HepG2 (cell line): Measurements from ENCODE around the gene GRHL1. TPM values are rescaled to one million over a fixed set of nuclear protein-coding genes. Genes with fewer than 3 reads are reported as not detected.

Source experiments
- ATAC-seq: fragments of 200-7000 bp; cut with Tn5 transposase; 3 replicates; pipeline ENCODE4 v1.9.1; 2020; ENCODE audit warnings: mild to moderate bottlenecking, moderate library complexity
- BruUV-seq: library from RNA; stranded (reverse); fragments of 400-500 nt; replicated peaks from 2 replicates; lab custom pipeline; 2021; lab: Mats Ljungman, UMichigan
- CTCF ChIA-PET: fragments of 300-600 bp; formaldehyde crosslinking; extraction: SDS; loops from one replicate; lab custom pipeline; 2021; ENCODE audit warnings: low total read pairs, inconsistent platforms, low intra/inter-chr PET ratio; lab: Yijun Ruan, JAX
- POLR2A ChIA-PET: fragments of 350-600 bp; sonication (Branson Sonifier 250); formaldehyde crosslinking; loops from one replicate; lab custom pipeline; 2020; ENCODE audit warnings: antibody characterized with exemption, inconsistent platforms; lab: Yijun Ruan, JAX
- DNase-seq: peaks from one replicate; pipeline ENCODE4 v3.0.0-alpha.2; 2015; ENCODE audit warnings: low spot score
- FAIRE-seq: peaks from 3 replicates; lab custom pipeline; 2011; peaks lifted over from hg19 to GRCh38; lab: Jason Lieb, UNC
- H2AFZ ChIP-seq: one replicate; pipeline ENCODE4 v1.6.1; 2011; ENCODE audit warnings: low read length, inconsistent platforms
- H3K27ac ChIP-seq: fragments of 300-600 bp; 3 replicates; pipeline ENCODE4 v1.8.0; 2011; ENCODE audit warnings: mixed run types, mild to moderate bottlenecking, mixed read lengths, low read length, inconsistent platforms; ENCODE audit not compliant: insufficient read depth; ENCODE audit errors: extremely low read length
- H3K27me3 ChIP-seq, 2 experiments: fragments of 200-600 bp in 1 of 2; 2 replicates in 1 of 2; 3 replicates in 1 of 2; pipeline versions ENCODE4 v1.6.0 to v1.8.0; 2011; ENCODE audit warnings: low read length in 2 of 2, mild to moderate bottlenecking in 2 of 2, moderate library complexity in 2 of 2, inconsistent platforms in 1 of 2; ENCODE audit not compliant: insufficient read depth in 2 of 2, control insufficient read depth in 1 of 2
- H3K36me3 ChIP-seq, 2 experiments: fragments of 200-600 bp in 1 of 2; replicated peaks in 1 of 2; 2 replicates in 1 of 2; 3 replicates in 1 of 2; pipeline versions ENCODE4 v1.5.1 to v1.8.0; 2011; ENCODE audit warnings: low read length in 2 of 2, inconsistent platforms in 1 of 2; ENCODE audit not compliant: insufficient read depth in 2 of 2, control insufficient read depth in 1 of 2
- H3K4me1 ChIP-seq: 2 replicates; pipeline ENCODE4 v1.5.1; 2012; ENCODE audit warnings: low read length, inconsistent platforms; ENCODE audit not compliant: insufficient read depth
- H3K4me2 ChIP-seq: 2 replicates; pipeline ENCODE4 v1.6.0; 2011; ENCODE audit warnings: low read depth, low read length, inconsistent platforms
- H3K4me3 ChIP-seq, 3 experiments: fragments of 200-600 bp in 1 of 3; sonication (generic), shearing (Covaris generic) in 1 of 3; replicated peaks in 1 of 3; 2 replicates each; pipeline ENCODE4 v1.5.1; 2011 to 2016; ENCODE audit warnings: low read length in 3 of 3, inconsistent platforms in 2 of 3, low read depth in 2 of 3, mild to moderate bottlenecking in 2 of 3, control low read depth in 1 of 3, mixed read lengths in 1 of 3; ENCODE audit not compliant: insufficient read depth in 1 of 3
- H3K79me2 ChIP-seq: one replicate; pipeline ENCODE4 v1.6.1; 2011; ENCODE audit warnings: low read length, inconsistent platforms; ENCODE audit not compliant: insufficient read depth
- H3K9ac ChIP-seq: 2 replicates; pipeline ENCODE4 v1.6.0; 2011; ENCODE audit warnings: mild to moderate bottlenecking, low read depth, low read length, inconsistent platforms; ENCODE audit not compliant: insufficient read depth
- H3K9me3 ChIP-seq: 2 replicates; pipeline ENCODE4 v1.5.1; 2012; ENCODE audit warnings: mild to moderate bottlenecking, low read length
- H4K20me1 ChIP-seq: 2 replicates; pipeline ENCODE4 v1.6.0; 2011; ENCODE audit warnings: inconsistent platforms, mild to moderate bottlenecking, low read length, moderate library complexity; ENCODE audit not compliant: insufficient read depth
- CREM ChIP-seq, 2 experiments: sonication (generic) in 1 of 2; formaldehyde crosslinking in 1 of 2; IDR thresholded peaks; 2 replicates each; pipeline versions ENCODE4 v1.4.0 to v1.6.1; 2016 to 2020; ENCODE audit warnings: antibody characterized with exemption in 1 of 2, mild to moderate bottlenecking in 1 of 2, missing genetic modification reagents in 1 of 2
- TCF12 ChIP-seq, 2 experiments: fragments of 450-650 bp in 1 of 2; sonication (generic) in 1 of 2; formaldehyde crosslinking in 1 of 2; IDR thresholded peaks; 2 replicates each; pipeline versions ENCODE4 v1.6.1 to v1.8.0; 2017 to 2022; ENCODE audit warnings: antibody characterized with exemption in 1 of 2, mild to moderate bottlenecking in 1 of 2, missing genetic modification reagents in 1 of 2, moderate library complexity in 1 of 2
- ZNF460 ChIP-seq: sonication (generic); formaldehyde crosslinking; IDR thresholded peaks from 2 replicates; pipeline ENCODE4 v1.5.1; 2020; ENCODE audit warnings: missing genetic modification reagents, mild to moderate bottlenecking, borderline replicate concordance
- WGBS: methylation state at CpG from one replicate; pipeline ENCODE4 v1.1.6; 2017; ENCODE audit warnings: low lambda C conversion rate; 5-methylcytosine and 5-hydroxymethylcytosine counted together
- in situ Hi-C: cut with HindIII; loops from 2 replicates; pipeline ENCODE4 v1.10.0; 2017; ENCODE audit warnings: low pct_unique_long_range_greater_than_20kb; ENCODE audit not compliant: extremely low pct_ligation_motif_present
- intact Hi-C: fragments of 100-400 bp; cut with micrococcal nuclease; formaldehyde crosslinking; loops from one replicate; pipeline ENCODE4 v1.10.0; 2022; ENCODE audit not compliant: unreplicated experiment
- polyA plus RNA-seq, 8 experiments: library from polyadenylated mRNA; depleted of rRNA in 3 of 8; stranded (reverse) in 7 of 8; unstranded in 1 of 8; fragments of >200 nt; fragmentation: Illumina TruSeq in 4 of 8; extraction: Trizol in 4 of 8; gene quantifications; 2 replicates each; pipeline versions ENCODE4 v1.2.1 to v1.2.3, GENCODE V29; 2011 to 2016; ENCODE audit warnings: low read depth in 4 of 8, missing spikeins in 1 of 8, mixed read lengths in 1 of 8; ENCODE audit not compliant: insufficient read depth in 1 of 8
- total RNA-seq, 5 experiments: library from RNA; depleted of rRNA; stranded (reverse); fragments of >200 nt; fragmentation: Illumina TruSeq; extraction: Trizol; gene quantifications; 2 replicates each; pipeline ENCODE4 v1.2.3, GENCODE V29; 2016; ENCODE audit warnings: low read depth in 1 of 5
- TF ChIP-seq, protein P1 (sequence below): sonication (generic); formaldehyde crosslinking; IDR thresholded peaks from 2 replicates; pipeline ENCODE4 v1.5.0; 2020; ENCODE audit warnings: missing genetic modification reagents
- TF ChIP-seq, protein P2 (sequence below): sonication (generic); formaldehyde crosslinking; IDR thresholded peaks from 2 replicates; pipeline ENCODE4 v1.9.0; 2022; ENCODE audit warnings: missing genetic modification reagents, mild to moderate bottlenecking, borderline replicate concordance
- TF ChIP-seq, protein P3 (sequence below): sonication (generic); formaldehyde crosslinking; IDR thresholded peaks from one replicate; pipeline ENCODE4 v1.5.1; 2020; ENCODE audit warnings: mild to moderate bottlenecking, missing genetic modification reagents; ENCODE audit errors: not compliant biosample characterization

The GRHL1 gene
- total and polyA plus RNA-seq, 2 of the 13 experiments (the other 11 are each of a cell fraction or from before 2014, with no cell fraction given): 9.3 to 12.0 TPM

DNA sequence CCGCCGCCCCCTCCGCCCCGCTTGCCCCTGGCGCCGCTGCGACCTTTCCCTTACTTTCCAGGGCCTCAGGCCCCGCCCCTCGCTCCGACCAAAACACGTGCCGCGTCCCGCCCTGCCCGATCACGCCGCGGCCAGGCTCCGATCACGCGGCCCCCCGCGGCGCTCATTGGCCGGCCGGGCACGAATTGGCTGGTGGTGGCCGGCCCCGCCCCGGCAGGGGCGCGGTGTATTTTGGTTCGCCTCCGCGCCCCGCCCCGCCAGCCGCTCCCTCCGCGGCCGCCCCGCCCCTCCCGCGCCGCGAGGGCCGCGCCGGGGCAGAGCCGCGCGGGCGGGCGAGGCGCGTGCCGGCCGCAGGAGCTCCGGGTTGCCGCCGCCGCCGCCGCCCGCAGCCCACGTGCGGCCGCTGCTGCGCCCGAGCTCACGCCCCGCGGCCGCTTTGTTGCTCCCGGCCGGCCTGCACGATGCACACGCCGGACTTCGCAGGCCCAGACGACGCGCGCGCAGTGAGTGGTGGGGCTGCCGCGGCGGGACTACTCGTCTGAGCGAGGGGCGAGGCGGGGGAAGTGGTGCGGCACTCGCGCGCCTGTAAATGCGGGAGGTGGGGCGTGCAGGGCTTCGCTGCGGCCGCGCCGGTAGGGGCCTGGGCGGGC is 91.9 kb downstream of the GRHL1 start, which contains the start of gene KLF11:
TSS of gene KLF11 (plus strand) at position 295 of the 650 bp plus-strand sequence. CDS start at position 462, 167 bp downstream.
- peaks cover 7% of the 10 kb centered on the region; the same call in 1 of the 2 replicates for H4K20me1 ChIP-seq
- H3K9ac ChIP-seq: peak within 1 kb of the TSS; percentile 68
- no peak within 1 kb of the TSS for H2AFZ ChIP-seq
- H3K36me3 ChIP-seq: peaks cover 3 to 10% of the 10 kb centered on the region in 2 experiments; a peak in 3 of 5 replicates
- 4% methylated on average over 34 of the region's 104 CpGs for WGBS
- no peaks in the 10 kb centered on the region for H3K79me2 ChIP-seq
- H3K4me2 ChIP-seq: peak within 1 kb of the TSS; percentile 63
- in situ Hi-C loops (no loop called here), intact Hi-C loops (no loop called here)
- H3K4me3 ChIP-seq: peak within 1 kb of the TSS in 2 of 3 experiments; percentile 48 to 63; a peak in 4 of 6 replicates
- ATAC-seq: peak; percentile 41
- FAIRE-seq: no peak
- CTCF ChIA-PET: no interaction called here
- H3K27ac ChIP-seq: peak within 1 kb of the TSS; percentile 68
- no TSS peak for BruUV-seq
- DNase-seq: peak; percentile 73
- peaks cover 5 to 34% of the 10 kb centered on the region in 2 experiments; a peak in 4 of 5 replicates for H3K27me3 ChIP-seq
- POLR2A ChIA-PET: interaction anchor here (0.6 to 2.2 kb wide), 13 partner anchors 9 to 413 kb away, joined by 3 to 18 read pairs (median 3); partner anchors contain the start of genes HPCAL1, TAF1B and YWHAQ
- no peaks in the 10 kb centered on the region for H3K9me3 ChIP-seq
- H3K4me1 ChIP-seq: peaks cover 52% of the 10 kb centered on the region
- TF ChIP-seq, protein P1, sequence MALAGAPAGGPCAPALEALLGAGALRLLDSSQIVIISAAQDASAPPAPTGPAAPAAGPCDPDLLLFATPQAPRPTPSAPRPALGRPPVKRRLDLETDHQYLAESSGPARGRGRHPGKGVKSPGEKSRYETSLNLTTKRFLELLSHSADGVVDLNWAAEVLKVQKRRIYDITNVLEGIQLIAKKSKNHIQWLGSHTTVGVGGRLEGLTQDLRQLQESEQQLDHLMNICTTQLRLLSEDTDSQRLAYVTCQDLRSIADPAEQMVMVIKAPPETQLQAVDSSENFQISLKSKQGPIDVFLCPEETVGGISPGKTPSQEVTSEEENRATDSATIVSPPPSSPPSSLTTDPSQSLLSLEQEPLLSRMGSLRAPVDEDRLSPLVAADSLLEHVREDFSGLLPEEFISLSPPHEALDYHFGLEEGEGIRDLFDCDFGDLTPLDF (CRISPR knock-in tag): peak; percentile 73
- TF ChIP-seq, protein P2, sequence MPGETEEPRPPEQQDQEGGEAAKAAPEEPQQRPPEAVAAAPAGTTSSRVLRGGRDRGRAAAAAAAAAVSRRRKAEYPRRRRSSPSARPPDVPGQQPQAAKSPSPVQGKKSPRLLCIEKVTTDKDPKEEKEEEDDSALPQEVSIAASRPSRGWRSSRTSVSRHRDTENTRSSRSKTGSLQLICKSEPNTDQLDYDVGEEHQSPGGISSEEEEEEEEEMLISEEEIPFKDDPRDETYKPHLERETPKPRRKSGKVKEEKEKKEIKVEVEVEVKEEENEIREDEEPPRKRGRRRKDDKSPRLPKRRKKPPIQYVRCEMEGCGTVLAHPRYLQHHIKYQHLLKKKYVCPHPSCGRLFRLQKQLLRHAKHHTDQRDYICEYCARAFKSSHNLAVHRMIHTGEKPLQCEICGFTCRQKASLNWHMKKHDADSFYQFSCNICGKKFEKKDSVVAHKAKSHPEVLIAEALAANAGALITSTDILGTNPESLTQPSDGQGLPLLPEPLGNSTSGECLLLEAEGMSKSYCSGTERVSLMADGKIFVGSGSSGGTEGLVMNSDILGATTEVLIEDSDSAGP (CRISPR knock-in tag): peak; percentile 32; the same call in 1 of the 2 replicates
- TF ChIP-seq TCF12 (IDR thresholded peaks at IDR 0.05) (no peak), TCF12 (CRISPR knock-in tag; IDR thresholded peaks at IDR 0.05) (peak; percentile 73), ZNF460 (no peak), CREM (IDR thresholded peaks at IDR 0.05) (no peak), CREM (CRISPR knock-in tag; IDR thresholded peaks at IDR 0.05) (no peak)
- TF ChIP-seq, protein P3, sequence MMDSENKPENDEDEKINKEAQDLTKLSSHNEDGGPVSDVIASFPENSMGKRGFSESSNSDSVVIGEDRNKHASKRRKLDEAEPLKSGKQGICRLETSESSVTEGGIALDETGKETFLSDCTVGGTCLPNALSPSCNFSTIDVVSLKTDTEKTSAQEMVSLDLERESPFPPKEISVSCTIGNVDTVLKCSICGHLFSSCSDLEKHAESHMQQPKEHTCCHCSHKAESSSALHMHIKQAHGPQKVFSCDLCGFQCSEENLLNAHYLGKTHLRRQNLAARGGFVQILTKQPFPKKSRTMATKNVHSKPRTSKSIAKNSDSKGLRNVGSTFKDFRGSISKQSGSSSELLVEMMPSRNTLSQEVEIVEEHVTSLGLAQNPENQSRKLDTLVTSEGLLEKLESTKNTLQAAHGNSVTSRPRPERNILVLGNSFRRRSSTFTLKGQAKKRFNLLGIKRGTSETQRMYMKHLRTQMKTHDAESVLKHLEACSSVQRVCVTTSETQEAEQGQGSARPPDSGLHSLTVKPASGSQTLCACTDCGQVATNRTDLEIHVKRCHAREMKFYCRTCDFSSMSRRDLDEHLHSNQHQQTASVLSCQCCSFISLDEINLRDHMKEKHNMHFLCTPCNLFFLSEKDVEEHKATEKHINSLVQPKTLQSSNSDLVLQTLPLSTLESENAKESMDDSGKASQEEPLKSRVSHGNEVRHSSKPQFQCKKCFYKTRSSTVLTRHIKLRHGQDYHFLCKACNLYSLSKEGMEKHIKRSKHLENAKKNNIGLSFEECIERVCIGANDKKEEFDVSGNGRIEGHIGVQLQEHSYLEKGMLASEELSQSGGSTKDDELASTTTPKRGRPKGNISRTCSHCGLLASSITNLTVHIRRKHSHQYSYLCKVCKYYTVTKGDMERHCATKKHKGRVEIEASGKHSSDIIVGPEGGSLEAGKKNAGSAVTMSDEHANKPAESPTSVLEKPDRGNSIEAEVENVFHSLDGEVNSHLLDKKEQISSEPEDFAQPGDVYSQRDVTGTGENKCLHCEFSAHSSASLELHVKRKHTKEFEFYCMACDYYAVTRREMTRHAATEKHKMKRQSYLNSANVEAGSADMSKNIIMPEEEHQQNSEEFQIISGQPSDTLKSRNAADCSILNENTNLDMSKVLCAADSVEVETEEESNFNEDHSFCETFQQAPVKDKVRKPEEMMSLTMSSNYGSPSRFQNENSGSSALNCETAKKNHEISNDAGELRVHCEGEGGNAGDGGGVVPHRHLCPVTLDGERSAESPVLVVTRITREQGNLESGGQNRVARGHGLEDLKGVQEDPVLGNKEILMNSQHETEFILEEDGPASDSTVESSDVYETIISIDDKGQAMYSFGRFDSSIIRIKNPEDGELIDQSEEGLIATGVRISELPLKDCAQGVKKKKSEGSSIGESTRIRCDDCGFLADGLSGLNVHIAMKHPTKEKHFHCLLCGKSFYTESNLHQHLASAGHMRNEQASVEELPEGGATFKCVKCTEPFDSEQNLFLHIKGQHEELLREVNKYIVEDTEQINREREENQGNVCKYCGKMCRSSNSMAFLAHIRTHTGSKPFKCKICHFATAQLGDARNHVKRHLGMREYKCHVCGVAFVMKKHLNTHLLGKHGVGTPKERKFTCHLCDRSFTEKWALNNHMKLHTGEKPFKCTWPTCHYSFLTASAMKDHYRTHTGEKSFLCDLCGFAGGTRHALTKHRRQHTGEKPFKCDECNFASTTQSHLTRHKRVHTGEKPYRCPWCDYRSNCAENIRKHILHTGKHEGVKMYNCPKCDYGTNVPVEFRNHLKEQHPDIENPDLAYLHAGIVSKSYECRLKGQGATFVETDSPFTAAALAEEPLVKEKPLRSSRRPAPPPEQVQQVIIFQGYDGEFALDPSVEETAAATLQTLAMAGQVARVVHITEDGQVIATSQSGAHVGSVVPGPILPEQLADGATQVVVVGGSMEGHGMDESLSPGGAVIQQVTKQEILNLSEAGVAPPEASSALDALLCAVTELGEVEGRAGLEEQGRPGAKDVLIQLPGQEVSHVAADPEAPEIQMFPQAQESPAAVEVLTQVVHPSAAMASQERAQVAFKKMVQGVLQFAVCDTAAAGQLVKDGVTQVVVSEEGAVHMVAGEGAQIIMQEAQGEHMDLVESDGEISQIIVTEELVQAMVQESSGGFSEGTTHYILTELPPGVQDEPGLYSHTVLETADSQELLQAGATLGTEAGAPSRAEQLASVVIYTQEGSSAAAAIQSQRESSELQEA: no peak
